Large intestine (tissue), 3 donors: ENCODE data around the gene NCKAP5. TPM values are rescaled to one million over a fixed set of nuclear protein-coding genes. Genes with fewer than 3 reads are reported as not detected.

Experiments
- DNase-seq, 2 donors: peaks; one replicate each; pipeline versions ENCODE4 v3.0.0 to v3.0.0-alpha.2; 2013
- H3K27ac ChIP-seq: one replicate; pipeline ENCODE4 v1.5.1; 2013; ENCODE audit warnings: low read length
- H3K27me3 ChIP-seq: 2 replicates; pipeline ENCODE4 v1.6.1; 2013; ENCODE audit warnings: low read length; ENCODE audit not compliant: control insufficient read depth, insufficient read depth
- H3K36me3 ChIP-seq: 2 replicates; pipeline ENCODE4 v1.6.1; 2013; ENCODE audit warnings: low read length; ENCODE audit not compliant: control insufficient read depth, insufficient read depth
- H3K4me1 ChIP-seq: one replicate; pipeline ENCODE4 v1.6.1; 2013; ENCODE audit warnings: low read length; ENCODE audit not compliant: control insufficient read depth, insufficient read depth
- H3K4me3 ChIP-seq: one replicate; pipeline ENCODE4 v1.5.1; 2013; ENCODE audit warnings: low read length
- H3K9me3 ChIP-seq: one replicate; pipeline ENCODE4 v1.6.1; 2013; ENCODE audit warnings: mild to moderate bottlenecking, low read depth, low read length, moderate library complexity; ENCODE audit not compliant: control insufficient read depth
- WGBS: methylation state at CpG from one replicate; pipeline ENCODE4 v1.1.5; 2013; ENCODE audit warnings: low lambda C conversion rate; ENCODE audit not compliant: insufficient coverage; 5-methylcytosine and 5-hydroxymethylcytosine counted together
- polyA plus RNA-seq: library from polyadenylated mRNA; unstranded; fragments of 120-200 nt; gene quantifications from one replicate; pipeline ENCODE4 v1.2.1, GENCODE V29; 2013

The NCKAP5 gene
- polyA plus RNA-seq, 1 donor = 4.3 TPM

DNA sequence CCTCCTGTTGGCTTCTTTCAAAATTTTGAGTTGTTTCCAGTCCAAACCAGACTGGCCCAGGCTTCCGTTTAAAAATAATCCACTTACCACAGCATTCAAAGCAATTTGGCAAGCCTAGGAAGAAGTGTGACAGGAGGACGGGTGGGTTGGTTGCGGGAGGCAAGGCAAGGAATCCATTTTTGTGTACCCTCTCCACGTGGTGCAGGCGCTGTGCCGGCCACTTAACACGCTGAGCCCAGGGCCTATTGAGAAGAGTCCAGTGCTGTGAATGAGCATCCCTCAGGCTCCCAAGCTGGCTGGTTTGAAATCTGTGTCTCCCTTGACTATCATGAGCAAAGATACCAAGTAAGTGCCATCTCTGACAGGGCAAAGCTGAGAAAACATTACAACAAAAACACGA, 160.9 kb downstream of the NCKAP5 start:
- Histone ChIP-seq H3K4me3 (no peak overlapping the region), H3K9me3 (no peaks in the 10 kb centered on the region), H3K27ac (no peak overlapping the region), H3K36me3 (no peaks in the 10 kb centered on the region), H3K27me3 (no peaks in the 10 kb centered on the region), H3K4me1 (no peaks in the 10 kb centered on the region)
- WGBS = no CpG with 5 or more reads among the region's 8 CpGs
- no peak for DNase-seq

DNA sequence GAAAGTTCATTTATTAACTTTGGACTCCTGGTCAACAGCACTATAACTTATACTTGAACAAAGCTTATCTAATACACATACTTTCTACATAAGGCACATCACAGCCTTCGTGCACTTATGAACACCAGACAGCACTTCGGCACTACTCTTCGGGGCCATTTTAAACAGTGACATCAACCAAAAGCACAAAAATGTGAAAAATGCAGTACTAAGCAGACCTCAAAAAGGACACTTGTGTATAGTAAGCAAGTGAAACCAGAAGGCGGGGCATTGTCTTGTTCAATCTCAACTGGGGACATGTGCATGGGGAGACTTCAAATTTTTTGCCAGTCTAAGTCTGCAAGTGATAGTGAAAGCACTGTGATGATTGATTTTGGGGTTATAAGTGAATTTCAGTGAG, 163.0 kb downstream of the NCKAP5 start:
- Histone ChIP-seq H3K36me3 (no peaks in the 10 kb centered on the region), H3K4me3 (no peak overlapping the region), H3K27ac (no peak overlapping the region), H3K4me1 (no peaks in the 10 kb centered on the region), H3K9me3 (no peaks in the 10 kb centered on the region), H3K27me3 (no peaks in the 10 kb centered on the region)
- WGBS = no CpG with 5 or more reads among the region's 4 CpGs
- no peak for DNase-seq

DNA sequence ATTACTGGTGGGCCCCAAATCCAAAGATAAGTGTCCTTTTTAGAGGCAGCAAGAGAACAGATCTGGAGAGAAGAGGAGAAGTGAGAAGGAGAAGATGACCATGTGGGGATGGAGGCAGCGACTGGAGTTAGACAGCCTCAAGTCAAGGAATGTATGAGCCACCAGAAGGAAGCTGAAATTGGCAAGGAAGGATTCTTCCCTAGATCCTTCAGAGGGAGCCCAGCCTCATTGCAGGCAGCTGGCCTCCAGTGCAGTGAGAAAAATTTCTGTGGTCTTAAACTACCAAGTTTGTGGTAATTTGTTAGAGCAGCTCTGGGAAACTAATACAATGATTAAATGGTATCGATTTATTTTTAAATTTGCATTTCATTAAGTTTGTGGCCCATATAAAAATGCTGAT, 167.9 kb downstream of the NCKAP5 start:
- WGBS = 100% methylated on average over 2 of the region's 2 CpGs
- H3K36me3 ChIP-seq = no peaks in the 10 kb centered on the region

DNA sequence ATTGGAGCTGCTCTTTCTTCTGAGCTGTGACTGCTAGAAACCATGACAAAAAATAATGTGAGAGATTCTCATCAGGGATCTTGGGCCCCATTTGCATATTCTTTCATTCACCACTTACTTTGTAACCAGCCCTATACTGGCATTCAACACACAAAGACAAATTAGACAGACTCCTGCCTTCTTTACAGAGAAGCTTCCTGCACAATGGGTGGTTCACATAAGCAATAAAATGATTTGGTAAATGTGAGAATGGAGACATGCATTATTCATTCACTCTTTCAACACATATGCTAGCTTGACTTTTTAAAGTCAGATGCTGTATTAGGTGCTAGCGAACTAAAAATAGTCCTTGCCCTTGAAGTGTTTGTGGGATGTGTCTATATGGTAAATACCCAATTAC, 174.4 kb downstream of the NCKAP5 start:
- Histone ChIP-seq H3K27ac (no peak overlapping the region), H3K36me3 (no peaks in the 10 kb centered on the region), H3K9me3 (peaks cover 6% of the 10 kb centered on the region), H3K4me1 (no peaks in the 10 kb centered on the region), H3K27me3 (no peaks in the 10 kb centered on the region), H3K4me3 (no peak overlapping the region)
- WGBS = 100% methylated on average over 1 of the region's 1 CpG
- DNase-seq = no peak

More for the DNA sequence above, 167.9 kb downstream of the NCKAP5 start:
- no peak overlapping the region for H3K4me3 ChIP-seq
- H3K9me3 ChIP-seq = no peaks in the 10 kb centered on the region
- no peaks in the 10 kb centered on the region for H3K27me3 ChIP-seq
- H3K4me1 ChIP-seq = no peaks in the 10 kb centered on the region
- DNase-seq = no peak
- H3K27ac ChIP-seq = no peak overlapping the region

DNA sequence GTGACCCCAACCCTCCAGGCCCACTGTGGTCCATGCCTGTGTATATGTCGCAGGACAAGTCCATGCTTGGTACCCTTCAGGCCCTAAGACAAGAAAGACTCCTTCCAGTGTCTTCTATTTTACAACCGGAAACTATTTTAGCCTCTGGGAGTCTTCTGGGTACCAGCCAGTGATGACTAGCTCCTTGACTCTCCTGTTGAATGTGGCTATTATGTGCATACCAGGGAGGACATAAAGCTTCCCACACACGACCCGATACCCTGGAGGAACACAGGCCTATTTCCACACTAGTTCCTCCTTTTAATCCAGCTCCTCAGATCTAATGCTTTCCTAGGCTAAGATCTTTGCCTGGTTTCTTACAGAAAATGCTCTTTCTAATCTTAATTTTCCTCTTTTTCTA, 178.1 kb downstream of the NCKAP5 start:
- Histone ChIP-seq H3K9me3 (peaks cover 6% of the 10 kb centered on the region), H3K36me3 (no peaks in the 10 kb centered on the region), H3K4me1 (no peaks in the 10 kb centered on the region), H3K27me3 (no peaks in the 10 kb centered on the region), H3K4me3 (no peak overlapping the region), H3K27ac (no peak overlapping the region)
- 100% methylated on average over 2 of the region's 4 CpGs for WGBS
- no peak for DNase-seq

DNA sequence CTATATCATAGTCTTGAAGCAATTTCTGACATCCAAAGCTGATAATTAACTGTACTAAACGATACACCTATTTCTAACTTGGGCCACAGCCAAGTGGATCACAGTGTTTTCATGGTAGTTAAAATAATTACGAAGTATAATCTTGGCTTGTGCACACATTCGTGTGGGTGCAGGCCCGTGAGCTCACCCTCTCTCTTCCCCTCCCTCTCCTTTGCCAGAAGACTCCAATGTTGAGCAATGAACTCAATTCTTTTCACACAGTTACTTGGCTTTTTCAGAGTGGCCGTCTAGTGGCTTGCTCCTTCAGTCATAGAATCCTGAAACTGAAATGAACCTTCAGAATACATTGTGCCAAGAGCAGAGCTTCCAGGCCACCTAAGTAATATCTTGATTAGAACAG, 178.7 kb downstream of the NCKAP5 start:
- no peak overlapping the region for H3K4me3 ChIP-seq
- no CpG with 5 or more reads among the region's 5 CpGs for WGBS
- H3K27ac ChIP-seq = no peak overlapping the region
- no peak for DNase-seq
- no peaks in the 10 kb centered on the region for H3K4me1 ChIP-seq
- H3K36me3 ChIP-seq = no peaks in the 10 kb centered on the region
- H3K9me3 ChIP-seq = peaks cover 6% of the 10 kb centered on the region
- H3K27me3 ChIP-seq = no peaks in the 10 kb centered on the region

DNA sequence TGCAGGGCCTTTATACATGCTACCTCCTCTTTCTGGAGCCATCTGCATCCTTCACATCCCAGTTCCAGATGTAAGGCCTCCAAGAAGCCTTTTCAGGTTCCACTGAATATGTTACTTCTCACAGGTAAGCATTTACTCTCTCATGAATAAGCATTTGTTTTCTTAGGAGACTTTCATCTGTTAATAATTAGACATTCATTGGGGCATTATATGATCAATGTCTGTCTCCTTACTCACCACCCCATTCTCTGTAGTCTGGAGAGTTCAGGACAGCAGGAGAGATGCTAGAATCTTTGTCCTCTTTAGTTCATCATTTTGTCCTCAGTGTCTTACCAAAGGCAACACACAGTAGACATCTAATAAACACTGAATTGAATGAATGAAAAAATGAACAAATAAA, 185.7 kb downstream of the NCKAP5 start:
- Histone ChIP-seq H3K4me1 (no peaks in the 10 kb centered on the region), H3K9me3 (no peaks in the 10 kb centered on the region)
- no peak for DNase-seq

DNA sequence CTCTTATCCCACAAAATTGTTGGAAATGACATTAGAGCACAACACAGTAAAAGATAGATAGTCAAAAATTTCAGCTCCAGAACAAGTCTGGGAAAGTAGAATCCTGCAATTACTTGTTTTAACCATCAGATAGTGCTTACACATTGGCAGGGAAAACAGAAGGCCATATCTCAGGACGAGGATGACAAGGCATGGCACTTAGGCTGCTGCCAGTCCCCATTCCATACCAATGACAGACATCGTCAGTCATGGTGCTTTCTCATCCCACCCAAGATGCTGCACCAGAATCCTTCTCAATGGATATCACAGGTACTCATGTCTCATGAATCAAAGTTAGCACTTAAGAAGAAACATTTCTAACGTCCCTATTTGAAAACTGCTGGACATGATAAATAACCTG, 187.3 kb downstream of the NCKAP5 start:
- Histone ChIP-seq H3K36me3 (no peaks in the 10 kb centered on the region), H3K4me1 (no peaks in the 10 kb centered on the region), H3K27ac (no peak overlapping the region), H3K4me3 (no peak overlapping the region), H3K27me3 (no peaks in the 10 kb centered on the region), H3K9me3 (no peaks in the 10 kb centered on the region)
- no peak for DNase-seq
- no CpG with 5 or more reads among the region's 3 CpGs for WGBS

More for the DNA sequence above, 185.7 kb downstream of the NCKAP5 start:
- H3K27me3 ChIP-seq = no peaks in the 10 kb centered on the region
- H3K36me3 ChIP-seq = no peaks in the 10 kb centered on the region
- H3K4me3 ChIP-seq = no peak overlapping the region
- no peak overlapping the region for H3K27ac ChIP-seq

DNA sequence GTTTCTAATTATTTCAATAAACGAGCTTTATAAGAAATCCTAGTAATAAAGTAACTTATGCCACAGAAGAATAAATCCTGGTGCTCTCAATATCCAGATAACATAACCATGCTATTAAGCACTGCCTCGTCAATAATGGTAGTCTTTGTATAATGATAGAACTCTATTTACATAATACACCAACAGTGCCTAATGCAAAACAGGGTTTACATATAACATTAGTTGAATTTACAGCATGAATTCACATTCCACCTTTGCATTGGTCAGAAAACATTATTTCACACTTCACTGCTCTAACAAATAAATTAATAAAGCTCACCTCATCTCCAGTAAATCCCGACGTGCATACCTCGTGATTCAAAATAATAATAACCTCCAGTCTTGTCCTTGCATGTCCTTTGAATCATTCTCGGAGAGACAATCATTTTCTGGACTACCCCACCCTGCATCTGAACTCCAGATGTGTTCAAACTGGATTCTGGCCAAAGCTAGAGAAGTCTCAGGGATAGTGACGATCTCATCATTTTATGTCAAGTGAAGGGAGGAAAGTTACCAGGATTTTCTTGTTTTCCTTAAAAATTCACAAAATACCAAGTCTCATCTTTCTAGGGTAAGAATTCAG, 189.2 kb downstream of the NCKAP5 start:
- WGBS = no CpG with 5 or more reads among the region's 7 CpGs
- no peak for DNase-seq

DNA sequence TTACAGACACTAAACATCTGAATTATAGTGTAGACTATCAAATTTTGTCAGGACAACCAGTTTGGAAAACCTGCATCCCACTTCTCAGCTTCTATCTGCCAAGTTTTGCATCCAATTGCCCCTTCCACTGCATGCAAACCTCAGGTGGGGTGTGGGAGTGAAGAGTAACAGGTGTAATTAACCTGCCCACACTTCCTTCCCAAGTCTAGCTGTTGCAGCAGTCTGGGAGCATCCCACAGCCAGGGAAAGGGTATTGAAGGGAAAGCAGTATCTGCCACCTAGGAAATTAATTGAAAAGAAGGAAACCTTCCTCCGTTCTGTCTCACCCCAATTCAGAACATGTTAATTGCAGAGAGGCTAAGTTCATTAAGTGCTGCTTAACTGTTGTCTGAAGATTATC, 189.9 kb downstream of the NCKAP5 start:
- Histone ChIP-seq H3K36me3 (no peaks in the 10 kb centered on the region), H3K27ac (no peak overlapping the region), H3K27me3 (no peaks in the 10 kb centered on the region), H3K4me3 (no peak overlapping the region), H3K4me1 (no peaks in the 10 kb centered on the region), H3K9me3 (no peaks in the 10 kb centered on the region)
- no peak for DNase-seq
- no CpG with 5 or more reads among the region's 1 CpG for WGBS

More for the DNA sequence above, 189.2 kb downstream of the NCKAP5 start:
- H3K4me3 ChIP-seq = no peak overlapping the region
- no peaks in the 10 kb centered on the region for H3K36me3 ChIP-seq
- no peaks in the 10 kb centered on the region for H3K9me3 ChIP-seq
- H3K4me1 ChIP-seq = no peaks in the 10 kb centered on the region
- no peak overlapping the region for H3K27ac ChIP-seq
- H3K27me3 ChIP-seq = no peaks in the 10 kb centered on the region

DNA sequence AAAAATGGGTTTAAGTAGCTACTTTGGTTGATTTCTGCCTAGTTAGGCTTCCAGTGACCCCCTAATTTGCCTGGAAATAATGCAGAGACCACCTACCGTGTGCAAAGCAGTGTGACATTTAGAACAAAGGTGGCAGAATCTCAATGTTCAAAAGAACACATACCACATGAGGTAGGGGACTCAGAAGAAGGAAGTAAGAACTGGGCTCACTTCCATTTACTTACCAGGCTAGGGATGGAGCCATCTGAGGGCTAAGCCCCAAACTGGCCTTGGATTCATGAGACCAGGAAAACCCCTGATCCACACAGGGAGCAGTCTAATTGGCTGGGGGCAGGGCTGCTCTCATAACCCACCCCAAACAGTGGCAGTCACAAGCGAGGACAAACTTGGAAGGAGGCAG, 190.7 kb downstream of the NCKAP5 start:
- H3K27me3 ChIP-seq = no peaks in the 10 kb centered on the region
- no peak for DNase-seq
- no peaks in the 10 kb centered on the region for H3K4me1 ChIP-seq
- no peaks in the 10 kb centered on the region for H3K36me3 ChIP-seq
- 17% methylated on average over 1 of the region's 2 CpGs for WGBS
- no peak overlapping the region for H3K4me3 ChIP-seq
- H3K9me3 ChIP-seq = no peaks in the 10 kb centered on the region
- no peak overlapping the region for H3K27ac ChIP-seq
